Hematopoietic multipotent progenitor cell treated with erythropoietin and hydrocortisone succinate and interleukin-3 and kit ligand, for 15 days (in vitro differentiated cells): Measurements from ENCODE around the gene TRAPPC14.
"Not testable (repeated sequence)": the region's sequence is repeated elsewhere in the genome, so short reads cannot be mapped to it uniquely, and the experiment has no call there.

Experiments
- DNase-seq: peaks from one replicate; pipeline ENCODE4 v3.0.0-alpha.2; 2015; ENCODE audit warnings: low spot score

The TRAPPC14 gene, protein sequence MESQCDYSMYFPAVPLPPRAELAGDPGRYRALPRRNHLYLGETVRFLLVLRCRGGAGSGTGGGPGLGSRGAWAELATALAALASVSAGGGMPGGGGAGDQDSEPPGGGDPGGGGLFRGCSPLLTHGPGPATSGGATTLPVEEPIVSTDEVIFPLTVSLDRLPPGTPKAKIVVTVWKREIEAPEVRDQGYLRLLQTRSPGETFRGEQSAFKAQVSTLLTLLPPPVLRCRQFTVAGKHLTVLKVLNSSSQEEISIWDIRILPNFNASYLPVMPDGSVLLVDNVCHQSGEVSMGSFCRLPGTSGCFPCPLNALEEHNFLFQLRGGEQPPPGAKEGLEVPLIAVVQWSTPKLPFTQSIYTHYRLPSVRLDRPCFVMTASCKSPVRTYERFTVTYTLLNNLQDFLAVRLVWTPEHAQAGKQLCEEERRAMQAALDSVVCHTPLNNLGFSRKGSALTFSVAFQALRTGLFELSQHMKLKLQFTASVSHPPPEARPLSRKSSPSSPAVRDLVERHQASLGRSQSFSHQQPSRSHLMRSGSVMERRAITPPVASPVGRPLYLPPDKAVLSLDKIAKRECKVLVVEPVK

DNA sequence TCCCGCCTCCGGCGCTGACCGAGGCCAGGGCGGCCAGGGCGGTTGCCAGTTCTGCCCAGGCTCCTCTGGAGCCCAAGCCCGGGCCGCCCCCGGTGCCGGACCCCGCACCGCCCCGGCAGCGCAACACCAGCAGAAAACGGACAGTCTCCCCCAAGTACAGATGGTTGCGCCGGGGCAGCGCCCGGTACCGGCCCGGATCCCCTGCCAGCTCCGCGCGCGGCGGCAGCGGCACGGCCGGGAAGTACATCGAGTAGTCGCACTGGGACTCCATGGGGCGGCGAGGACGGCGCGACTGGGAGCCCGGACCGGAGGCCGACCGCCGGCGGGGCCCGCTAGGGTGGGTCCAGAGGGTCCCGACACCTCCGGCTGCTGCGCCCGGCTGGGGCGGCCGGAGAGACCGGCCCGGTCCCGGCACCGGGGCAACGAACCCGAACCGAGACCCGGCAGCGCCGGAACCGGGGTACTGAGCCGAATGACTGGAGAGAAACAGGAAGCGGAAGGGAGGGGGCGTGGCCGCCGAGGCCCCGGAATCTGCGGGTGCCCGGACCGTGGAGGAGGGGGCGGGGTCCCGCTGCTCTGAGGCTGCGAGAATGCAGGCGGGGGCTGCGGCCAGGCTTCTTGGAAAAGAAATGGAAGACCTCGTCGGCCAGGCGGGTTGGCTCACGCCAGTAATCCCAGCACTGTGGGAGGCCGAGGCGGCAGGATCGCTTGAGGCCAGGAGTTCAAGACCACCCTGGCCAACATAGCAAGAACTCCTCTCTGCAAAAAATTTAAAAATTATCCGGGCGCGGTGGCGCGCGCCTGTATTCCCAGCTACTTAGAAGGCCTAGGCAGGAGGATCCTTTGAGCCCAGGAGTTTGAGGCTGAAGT is at the start of gene TRAPPC14:
TSS of gene TRAPPC14 (minus strand) at position 495 of the 870 bp plus-strand sequence. CDS start at position 271, 224 bp downstream.
- peak; percentile 71 for DNase-seq

DNA sequence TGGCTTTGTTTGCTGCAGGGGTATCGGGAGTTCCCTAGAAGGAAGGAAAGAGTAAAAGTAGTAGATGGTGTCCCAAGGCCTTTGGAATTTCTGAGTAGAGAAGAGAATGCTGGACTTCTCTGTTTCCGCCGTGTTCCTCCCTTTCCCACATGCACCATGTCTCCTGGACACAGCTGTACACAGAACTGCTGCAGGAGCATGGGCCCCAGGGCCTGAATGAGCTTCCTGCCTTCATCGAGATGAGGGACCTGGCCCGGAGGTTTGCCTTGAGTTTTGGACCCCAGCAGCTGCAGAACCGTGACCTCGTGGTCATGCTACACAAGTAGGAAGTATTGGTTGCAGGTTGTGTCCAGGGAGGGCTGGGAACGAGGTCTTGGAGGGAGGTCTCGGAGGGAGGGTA is 45.9 kb upstream of the TRAPPC14 start:
- no peak for DNase-seq

DNA sequence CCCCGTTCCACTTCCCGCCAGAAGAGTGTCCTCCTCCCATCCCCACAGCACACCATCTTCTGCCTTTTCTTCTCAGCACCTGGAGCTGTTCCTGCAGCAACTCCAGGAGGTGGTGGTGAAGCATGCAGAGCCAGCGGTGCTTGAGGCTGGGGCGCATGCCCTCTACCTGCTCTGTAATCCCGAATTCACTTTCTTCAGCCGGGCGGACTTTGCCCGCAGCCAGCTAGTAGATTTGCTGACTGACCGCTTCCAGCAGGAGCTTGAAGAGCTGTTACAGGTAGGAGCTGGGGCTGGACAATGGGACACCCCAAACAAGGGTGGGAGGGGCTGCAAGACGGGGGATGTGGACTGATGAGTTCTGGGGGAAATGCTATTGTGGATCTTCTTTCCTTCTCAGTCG is 42.2 kb upstream of the TRAPPC14 start:
- DNase-seq, result no peak

DNA sequence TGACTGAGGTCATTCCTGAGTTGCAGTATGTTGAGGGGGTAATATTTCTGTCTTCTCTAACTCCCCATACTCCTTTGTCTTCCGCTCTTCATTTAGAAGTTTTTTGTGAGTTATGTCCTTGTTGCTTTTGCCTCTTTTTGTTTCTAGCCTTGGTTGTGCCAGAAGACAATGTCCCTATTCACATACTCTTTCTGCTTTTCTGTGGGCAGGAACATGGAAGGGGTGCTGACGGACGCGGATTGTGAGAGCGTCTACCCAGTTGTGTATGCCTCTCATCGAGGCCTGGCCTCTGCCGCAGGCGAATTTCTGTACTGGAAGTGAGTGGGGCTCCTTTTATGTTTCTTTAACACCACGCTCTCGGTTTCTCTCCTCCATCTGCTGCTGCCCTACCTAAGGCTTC is 39.7 kb upstream of the TRAPPC14 start:
- no peak for DNase-seq

DNA sequence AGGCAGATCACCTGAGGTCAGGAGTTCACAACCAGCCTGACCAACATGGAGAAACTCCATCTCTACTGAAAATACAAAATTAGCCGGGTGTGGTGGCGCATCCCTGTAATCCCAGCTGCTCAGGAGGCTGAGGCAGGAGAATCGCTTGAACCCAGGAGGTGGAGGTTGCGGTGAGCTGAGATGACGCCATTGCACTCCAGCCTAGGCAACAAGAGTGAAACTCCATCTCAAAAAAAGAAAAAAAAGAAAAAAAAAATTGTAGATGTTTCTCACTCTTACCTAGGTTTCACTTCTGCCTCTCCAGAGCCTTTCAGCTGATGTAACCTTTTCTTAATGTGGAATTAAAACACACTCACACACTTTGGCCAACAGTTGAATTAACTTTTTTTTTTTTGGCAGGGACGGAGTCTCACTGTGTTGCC is 37.4 kb upstream of the TRAPPC14 start:
- not testable (repeated sequence) for DNase-seq

DNA sequence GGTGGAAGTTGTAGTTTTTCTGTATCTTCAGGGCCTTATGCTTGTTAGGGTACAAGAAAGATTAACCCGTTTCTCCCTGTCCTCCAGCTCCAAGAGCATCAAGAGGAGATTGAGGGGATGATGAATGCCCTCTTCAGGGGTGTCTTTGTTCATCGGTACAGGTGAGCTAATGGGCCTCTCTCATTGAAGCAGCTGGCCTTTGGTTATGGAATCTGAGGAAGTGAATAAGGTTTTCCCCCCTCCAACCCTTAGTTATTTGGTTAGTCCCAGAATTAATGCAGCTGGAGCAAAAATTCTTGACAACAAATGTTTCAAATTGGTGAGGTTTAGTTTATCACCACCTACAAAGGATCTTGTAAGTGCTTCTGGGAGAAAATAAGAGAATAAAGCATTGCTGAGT is 36.7 kb upstream of the TRAPPC14 start:
- DNase-seq, result no peak

DNA sequence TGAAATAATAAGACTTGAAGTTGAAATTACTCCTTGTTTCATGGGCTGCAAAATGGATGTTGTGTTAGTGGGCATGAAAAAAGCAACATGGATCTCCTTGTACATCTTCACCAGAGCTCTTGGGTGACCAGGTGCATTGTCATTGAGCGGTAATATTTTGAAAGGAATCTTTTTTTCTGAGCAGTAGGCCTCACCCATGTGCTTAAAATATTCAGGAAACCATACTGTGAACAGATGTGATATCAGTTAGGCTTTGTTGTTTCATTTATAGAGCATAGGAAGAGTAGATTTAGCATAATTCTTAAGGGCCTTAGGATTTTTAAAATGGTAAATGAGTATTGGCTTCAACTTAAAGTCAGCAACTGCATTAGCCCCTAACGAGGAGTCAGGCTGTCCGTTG is 34.4 kb upstream of the TRAPPC14 start:
- no peak for DNase-seq

DNA sequence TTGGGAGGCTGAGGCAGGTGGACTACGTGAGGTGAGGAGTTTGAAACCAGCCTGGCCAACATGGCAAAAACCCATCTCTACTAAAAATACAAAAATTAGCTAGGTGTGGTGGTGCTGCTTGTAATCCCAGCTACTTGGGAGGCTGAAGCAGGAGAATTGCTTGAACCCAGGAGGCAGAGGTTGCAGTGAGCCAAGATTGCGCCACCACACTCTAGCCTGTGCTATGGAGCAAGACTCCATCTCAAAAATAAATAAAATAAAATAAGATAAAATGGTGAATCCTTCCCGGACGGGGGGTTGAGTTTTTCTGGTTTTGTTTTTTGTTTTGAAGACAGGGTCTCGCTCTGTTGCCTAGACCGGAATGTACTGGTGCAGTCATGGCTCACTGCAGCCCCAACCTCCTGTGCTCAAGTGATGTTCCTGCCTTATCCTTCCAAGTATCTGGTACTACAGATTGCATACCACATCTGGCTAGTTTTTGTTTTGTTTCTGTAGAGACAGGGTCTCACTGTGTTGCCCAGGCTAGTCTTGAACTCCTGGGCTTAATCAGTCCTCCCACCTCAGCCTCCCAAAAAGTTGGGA is 33.8 kb upstream of the TRAPPC14 start:
- not testable (repeated sequence) for DNase-seq

DNA sequence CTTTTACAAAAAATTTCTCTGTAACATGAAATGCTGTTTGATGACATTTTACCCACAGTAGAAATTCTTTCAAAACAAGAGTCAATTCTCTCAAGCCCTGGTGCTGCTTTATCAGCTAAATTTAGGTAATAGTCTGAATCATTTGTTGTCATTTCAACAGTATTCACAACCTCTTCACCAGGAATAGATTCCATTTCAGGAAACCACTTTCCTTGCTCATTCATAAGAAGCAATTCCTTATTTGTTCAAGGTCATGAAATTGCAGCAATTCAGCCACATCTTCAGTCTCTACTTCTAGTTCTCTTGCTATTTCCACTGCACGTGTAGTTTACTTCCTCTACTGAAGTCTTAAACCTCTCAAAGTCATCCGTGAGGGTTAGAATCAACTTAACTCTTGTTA is 33.3 kb upstream of the TRAPPC14 start:
- DNase-seq, result no peak

DNA sequence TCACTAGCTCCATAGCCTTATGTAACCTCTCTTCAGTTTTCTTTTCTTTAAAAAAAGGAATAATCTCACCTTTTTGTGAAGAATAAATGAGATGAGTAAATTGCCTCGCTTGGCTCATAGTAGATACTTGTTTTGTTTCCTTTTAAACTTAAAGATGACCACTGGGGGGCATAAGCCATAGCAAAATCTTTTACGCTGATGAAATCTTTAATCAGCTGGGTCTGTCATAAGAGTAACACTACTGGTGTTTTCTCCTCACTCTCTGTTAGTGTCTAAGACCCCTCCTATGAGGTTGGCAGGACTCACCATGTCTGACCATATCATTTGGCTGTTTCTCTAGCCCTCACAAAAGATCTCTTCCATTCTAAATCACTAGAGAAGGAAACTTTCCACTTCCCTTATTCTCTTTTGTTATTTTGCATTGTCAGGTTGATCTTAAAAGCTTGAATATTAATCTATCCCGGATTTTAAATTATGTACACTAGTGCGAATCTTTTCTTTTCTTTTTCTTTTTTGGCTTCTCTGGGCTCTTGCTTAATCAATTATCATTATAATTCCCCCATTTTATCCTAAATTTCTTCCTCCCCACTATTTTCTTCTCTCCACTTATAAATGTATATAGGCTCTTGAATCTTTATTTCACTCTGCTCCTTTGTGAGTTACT is 31.7 kb upstream of the TRAPPC14 start:
- DNase-seq, result peak; percentile 22

DNA sequence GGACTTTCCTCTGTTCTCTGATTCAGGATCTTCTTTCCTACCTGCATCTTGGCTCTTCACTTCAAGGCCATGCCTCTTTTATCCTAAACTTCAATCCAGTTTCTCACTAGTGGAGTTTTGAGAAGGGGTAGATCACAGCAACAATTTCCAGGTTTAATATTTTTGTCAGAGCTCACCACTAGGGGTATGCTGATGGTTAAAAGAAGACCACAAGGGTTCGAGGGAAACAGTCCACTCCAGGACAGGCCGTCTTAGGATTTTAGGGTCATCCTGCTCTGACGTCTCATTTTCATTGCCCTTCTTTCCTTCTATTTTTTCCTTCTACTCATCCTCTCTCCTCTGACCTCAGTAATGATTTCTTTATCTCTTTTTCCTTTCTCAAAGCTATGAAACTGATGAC is 30.5 kb upstream of the TRAPPC14 start:
- DNase-seq, result no peak

DNA sequence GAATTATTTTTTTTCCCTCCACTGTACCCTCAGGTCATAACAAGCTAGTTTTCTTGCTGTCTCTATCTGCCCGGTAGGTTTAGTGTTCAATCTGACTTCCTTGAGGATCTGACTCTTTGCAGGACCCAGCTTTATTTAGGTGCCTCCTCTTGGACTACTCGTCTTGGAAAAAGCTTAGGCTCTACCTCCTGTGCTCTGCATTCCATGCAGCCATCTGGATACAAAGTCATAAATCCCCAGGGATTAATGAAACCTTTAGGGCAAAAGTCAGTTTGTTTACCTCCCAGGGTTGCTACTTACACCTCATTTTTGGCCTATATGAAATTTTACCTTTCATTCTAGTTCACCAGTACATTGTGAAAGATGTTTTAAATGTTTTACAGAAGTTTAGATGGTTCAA is 27.2 kb upstream of the TRAPPC14 start:
- no peak for DNase-seq

DNA sequence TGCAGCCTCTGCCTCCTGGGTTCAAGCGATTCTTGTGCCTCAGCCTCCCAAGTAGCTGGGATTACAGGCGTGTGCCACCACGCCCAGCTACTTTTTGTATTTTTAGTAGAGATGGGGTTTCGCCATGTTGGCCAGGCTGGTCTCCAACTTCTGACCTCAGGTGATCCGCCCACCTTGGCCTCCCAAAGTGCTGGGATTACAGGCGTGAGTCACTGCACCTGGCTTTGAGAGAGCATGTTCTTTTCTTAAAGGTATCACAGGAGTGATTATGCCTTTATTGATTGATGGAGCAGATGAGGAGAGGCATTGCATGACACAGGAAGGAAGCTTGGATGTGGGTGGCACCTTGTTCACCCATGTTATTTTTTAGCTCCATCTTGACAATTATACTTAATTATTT is 24.6 kb upstream of the TRAPPC14 start:
- not testable (repeated sequence) for DNase-seq

DNA sequence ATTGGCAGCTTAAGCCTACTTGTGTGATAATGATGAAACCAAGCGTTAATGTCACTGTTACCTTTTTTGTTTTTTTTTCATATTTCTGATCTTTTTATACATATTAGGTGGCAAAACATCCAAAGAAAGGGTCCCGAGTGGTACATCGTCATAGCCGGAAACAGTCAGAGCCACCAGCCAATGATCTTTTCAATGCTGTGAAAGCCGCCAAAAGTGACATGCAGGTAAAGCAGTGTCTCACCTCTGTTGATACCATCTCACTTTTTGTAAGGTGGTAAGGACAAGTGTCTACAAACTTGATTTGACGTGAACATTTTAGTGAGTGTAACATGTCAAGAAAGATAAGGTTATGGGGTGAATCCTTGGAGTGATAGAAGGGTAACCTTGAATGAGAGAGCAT is 24.1 kb upstream of the TRAPPC14 start:
- DNase-seq, result not testable (repeated sequence)

DNA sequence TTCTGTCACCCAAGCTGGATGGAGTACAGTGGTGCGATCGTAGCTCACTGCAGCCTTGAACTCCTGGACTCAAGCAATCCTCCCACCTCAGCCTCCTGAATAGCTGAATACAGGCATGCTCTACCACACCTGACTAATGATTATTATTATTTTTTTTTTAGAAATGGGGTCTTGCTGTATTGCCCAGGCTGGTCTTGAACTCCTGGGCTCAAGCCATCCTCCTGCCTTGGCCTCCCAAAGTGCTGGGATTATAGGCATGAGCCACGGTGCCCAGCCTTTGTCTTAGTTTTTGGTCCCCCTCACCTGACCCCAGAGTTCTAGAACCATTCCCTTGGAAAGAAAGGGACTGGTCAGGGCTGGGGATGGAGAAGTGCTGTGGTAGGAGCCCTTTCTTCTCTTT is 21.6 kb upstream of the TRAPPC14 start:
- not testable (repeated sequence) for DNase-seq

DNA sequence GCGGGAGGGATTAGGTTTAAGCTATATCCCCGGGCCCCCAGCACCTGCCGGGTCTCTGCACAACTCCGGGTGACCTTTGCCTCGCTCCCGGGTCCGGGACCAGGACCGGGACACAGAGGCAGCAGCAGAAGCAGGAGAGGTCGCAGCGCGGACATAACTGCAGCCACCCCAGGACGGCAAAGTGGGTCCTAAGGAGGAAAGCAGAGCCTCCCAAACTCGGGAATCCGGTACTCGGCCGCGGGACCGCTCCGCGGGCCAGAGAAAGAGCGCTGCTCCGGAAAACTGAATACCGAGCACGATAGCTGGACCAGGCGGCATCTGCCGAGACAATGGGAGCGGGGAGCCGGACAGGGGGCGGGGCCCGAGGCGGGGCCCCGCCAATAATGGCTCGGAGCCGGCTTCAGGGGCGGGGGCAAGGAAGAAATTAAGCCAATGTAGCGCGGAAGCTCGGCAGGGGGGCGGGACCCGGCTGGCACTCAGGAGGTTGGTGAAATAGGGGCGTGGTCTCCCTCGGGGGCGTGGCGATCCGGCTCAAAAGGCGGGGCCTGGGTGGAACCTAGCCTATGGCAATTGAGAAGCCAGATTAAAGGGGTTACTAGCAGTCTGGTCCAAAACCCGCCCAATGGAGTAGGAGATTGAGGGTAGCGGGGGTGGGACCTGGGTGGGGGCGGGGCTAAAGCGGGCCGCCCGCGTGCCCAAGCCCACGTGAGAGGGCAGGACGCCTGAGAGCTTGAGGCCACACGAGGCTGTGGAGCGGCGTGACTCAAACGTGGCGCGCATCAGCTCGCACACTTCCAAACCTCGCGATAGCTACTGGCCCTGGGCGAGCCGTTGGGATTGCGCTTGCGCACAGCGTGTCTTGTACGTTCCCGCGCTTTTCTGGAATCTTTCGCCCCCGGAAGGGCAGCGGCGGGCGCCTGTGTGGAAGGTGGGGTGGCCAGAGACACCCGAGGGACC is 18.8 kb upstream of the TRAPPC14 start, which contains the start of the genes GPC2 and STAG3:
TSS of gene GPC2 (minus strand) at position 337 of the 957 bp plus-strand sequence. CDS start at position 155, 182 bp downstream.
TSS of gene STAG3 (plus strand) at position 874 of the 957 bp plus-strand sequence. CDS start 2,639 bp downstream, outside the sequence.
- DNase-seq, result peak; percentile 84

DNA sequence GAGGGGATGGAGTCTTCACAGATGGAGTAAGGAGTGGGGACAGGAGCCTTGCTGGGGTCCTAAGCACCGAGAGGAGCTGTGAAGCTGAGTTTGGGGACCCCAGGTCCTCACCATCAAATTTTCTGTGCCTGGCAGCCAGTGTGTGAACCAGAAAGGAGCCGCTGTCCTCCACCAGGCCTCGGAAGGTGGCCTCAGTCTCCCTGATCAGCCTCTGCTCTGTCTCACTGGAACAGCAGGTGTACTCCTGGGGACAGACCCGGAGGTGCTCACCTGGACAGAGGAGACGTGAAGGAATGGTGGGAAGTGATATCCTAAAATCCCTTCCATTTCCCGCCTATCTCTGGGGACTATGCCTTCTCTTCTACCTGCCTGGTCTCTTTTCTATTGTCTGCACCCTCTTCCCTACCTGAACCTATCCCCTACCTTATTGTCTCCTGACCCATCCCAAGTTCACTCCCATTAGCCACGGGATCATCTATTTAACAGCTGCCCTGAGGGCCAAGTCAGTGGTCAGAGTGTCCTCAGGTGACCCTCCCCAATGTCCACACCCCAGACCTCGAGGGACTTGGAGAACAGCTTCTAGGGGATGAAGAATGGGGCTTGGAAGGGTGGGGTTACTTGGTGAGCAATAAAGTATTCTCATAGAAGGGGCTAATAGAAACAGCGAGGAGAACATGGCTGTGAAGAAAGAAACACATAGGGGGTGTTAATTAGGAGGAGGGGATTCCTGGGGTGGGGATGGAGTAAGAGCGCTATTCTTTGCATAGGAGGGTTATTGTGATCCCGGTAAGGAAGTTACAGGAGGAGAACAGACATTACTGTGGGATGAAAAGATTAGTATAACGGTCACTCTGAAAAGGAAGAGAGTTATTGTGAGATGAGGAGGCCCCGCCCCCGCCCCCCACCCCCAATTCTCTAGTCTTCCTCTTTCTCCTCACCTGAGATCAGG is 17.8 kb upstream of the TRAPPC14 start:
- no peak for DNase-seq

DNA sequence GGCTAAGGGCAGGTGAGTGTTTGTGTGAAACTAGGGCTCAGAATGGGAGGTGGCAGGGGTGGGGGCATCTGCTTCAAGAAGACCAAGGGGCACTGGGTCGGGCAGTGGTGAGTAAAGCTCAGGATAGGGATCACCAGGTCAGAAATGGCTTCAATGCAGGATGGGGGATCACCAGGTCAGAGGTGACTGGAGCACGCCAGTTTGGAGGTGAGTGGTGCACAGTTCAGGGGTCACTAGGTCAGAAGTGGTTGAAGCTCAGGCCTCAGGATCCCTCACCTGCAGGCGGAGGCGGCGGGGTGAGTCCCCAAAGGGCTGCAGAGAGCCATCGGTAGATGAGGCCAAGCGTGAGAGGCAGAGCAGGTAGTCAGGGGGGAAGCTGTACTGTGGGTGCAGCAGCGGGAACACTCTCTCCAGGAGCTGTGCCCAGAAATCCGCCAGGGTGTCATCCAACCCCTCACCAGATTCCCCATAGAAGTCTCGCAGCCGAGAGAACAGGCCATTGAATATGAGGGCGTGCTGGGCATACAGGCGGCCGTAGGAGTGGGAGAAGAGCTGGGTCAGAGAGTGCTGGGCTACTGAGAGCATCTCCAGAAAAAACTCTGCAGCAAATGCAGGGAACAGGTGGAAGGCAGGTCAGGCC is 16.9 kb upstream of the TRAPPC14 start:
- no peak for DNase-seq

DNA sequence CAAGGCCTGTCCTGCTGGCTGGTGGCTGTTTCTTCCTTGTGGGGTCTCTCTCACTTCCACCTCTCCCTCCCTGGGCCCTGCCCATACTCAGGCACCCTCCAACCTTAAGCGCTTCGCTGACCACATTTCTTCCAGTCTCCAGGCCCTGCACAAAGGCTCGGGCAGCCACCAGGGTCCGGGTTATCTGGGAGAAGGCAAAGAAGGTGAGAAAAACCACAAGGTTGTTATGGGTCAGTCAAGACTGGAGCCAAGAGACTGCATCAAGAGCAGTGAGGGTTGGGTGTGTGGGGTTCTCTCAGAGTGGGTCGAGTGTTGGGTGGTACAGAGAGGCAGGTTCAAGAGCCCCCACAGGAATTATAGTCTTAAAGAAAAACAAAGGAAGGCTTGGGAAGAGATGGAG is 16.1 kb upstream of the TRAPPC14 start:
- DNase-seq, result no peak
